Caco-2 (cell line): ENCODE data around the gene USP32. TPM values are rescaled to one million over a fixed set of nuclear protein-coding genes. Genes with fewer than 3 reads are reported as not detected.

Experiments used
- BruUV-seq: library from RNA; stranded (reverse); fragments of 400-500 nt; replicated peaks from 2 replicates; lab custom pipeline; 2021; lab: Mats Ljungman, UMichigan
- CTCF ChIA-PET: fragments of 300-600 bp; sonication (Branson Sonifier 250); formaldehyde crosslinking; loops from one replicate; lab custom pipeline; 2022; ENCODE audit warnings: antibody characterized with exemption; lab: Charles Lee
- POLR2A ChIA-PET: fragments of 300-600 bp; sonication (Branson Sonifier 250); formaldehyde crosslinking; loops from one replicate; lab custom pipeline; 2022; ENCODE audit warnings: antibody characterized with exemption; lab: Charles Lee
- DNase-seq, 2 experiments: peaks; one replicate each; pipeline versions ENCODE4 v3.0.0 to v3.0.0-alpha.2; 2020 to 2022
- H3K27me3 ChIP-seq: replicated peaks from 2 replicates; pipeline ENCODE4 v1.6.0; 2011; ENCODE audit warnings: low read length; ENCODE audit not compliant: control insufficient read depth, insufficient read depth
- H3K36me3 ChIP-seq: 2 replicates; pipeline ENCODE4 v1.5.1; 2011; ENCODE audit warnings: low read length; ENCODE audit not compliant: control insufficient read depth, insufficient read depth
- H3K4me1 ChIP-seq: fragments of 250-450 bp; sonication (Bioruptor Pico); 2 replicates; pipeline ENCODE4 v1.5.1; 2020; ENCODE audit warnings: mild to moderate bottlenecking
- H3K4me3 ChIP-seq: 2 replicates; pipeline ENCODE4 v1.5.1; 2011; ENCODE audit warnings: low read depth, mild to moderate bottlenecking, control low read depth, low read length
- H3K9me3 ChIP-seq: fragments of 250-450 bp; sonication (Bioruptor Pico); 2 replicates; pipeline ENCODE4 v1.5.1; 2020; ENCODE audit warnings: mild to moderate bottlenecking, moderate library complexity
- H3K27ac Mint-ChIP-seq: one replicate; pipeline ENCODE4 v1.8.0; 2022; ENCODE audit warnings: mixed read lengths; ENCODE audit not compliant: unreplicated experiment
- H3K27me3 Mint-ChIP-seq: one replicate; pipeline ENCODE4 v1.8.0; 2022; ENCODE audit warnings: mixed read lengths; ENCODE audit not compliant: insufficient read depth, unreplicated experiment
- H3K36me3 Mint-ChIP-seq: one replicate; pipeline ENCODE4 v1.8.0; 2022; ENCODE audit warnings: mild to moderate bottlenecking, mixed read lengths; ENCODE audit not compliant: insufficient read depth, unreplicated experiment
- H3K4me1 Mint-ChIP-seq: one replicate; pipeline ENCODE4 v1.8.0; 2022; ENCODE audit warnings: low read depth, mixed read lengths; ENCODE audit not compliant: unreplicated experiment
- H3K4me3 Mint-ChIP-seq: one replicate; pipeline ENCODE4 v1.8.0; 2022; ENCODE audit warnings: mild to moderate bottlenecking, moderate library complexity, mixed read lengths; ENCODE audit not compliant: unreplicated experiment
- H3K9me3 Mint-ChIP-seq: one replicate; pipeline ENCODE4 v1.8.0; 2022; ENCODE audit warnings: mixed read lengths; ENCODE audit not compliant: unreplicated experiment
- intact Hi-C: fragments of 100-400 bp; cut with micrococcal nuclease; formaldehyde crosslinking; loops from one replicate; pipeline ENCODE4 v1.10.0; 2022; ENCODE audit not compliant: unreplicated experiment
- total RNA-seq: library from RNA; stranded (reverse); gene quantifications from 2 replicates; pipeline ENCODE4 v1.2.3, GENCODE V29; 2022
- TF ChIP-seq, protein P1 (sequence below), 2 experiments: fragments of 200-600 bp in 1 of 2; IDR thresholded peaks; 1 replicate in 1 of 2; 2 replicates in 1 of 2; pipeline versions ENCODE4 v1.5.1 to v1.8.0; 2011 to 2022; ENCODE audit warnings: antibody characterized with exemption in 1 of 2, control low read depth in 1 of 2, inconsistent platforms in 1 of 2, low read depth in 1 of 2, low read length in 1 of 2, mild to moderate bottlenecking in 1 of 2, moderate library complexity in 1 of 2; ENCODE audit not compliant: insufficient read depth in 1 of 2, severe bottlenecking in 1 of 2, unreplicated experiment in 1 of 2

Gene USP32
- total RNA-seq, 1 experiment from 2014 or later: 53.3 TPM

DNA sequence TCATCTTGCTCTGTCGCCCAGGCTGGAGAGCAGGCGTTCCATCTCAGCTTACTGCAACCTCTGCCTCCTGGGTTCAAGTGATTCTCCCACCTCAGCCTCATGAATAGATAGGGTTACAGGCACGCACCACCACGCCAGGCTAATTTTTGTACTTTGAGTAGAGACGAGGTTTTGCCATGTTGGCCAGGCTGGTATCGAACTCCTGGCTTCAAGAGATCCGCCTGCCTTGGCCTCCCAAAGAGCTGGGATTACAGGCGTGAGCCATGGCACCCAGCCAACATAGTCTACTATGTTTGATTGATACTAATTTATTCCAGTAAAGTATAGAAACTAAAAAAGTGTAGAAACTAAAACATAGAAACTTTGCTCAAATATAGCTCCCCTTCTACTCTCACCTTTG, 147.3 kb downstream of the USP32 start:
- H3K4me3 ChIP-seq: no peak overlapping the region
- no TSS peak for BruUV-seq
- no peak overlapping the region for H3K27ac Mint-ChIP-seq
- no peaks in the 10 kb centered on the region for H3K36me3 ChIP-seq
- no peak for DNase-seq
- TF ChIP-seq, protein P1, sequence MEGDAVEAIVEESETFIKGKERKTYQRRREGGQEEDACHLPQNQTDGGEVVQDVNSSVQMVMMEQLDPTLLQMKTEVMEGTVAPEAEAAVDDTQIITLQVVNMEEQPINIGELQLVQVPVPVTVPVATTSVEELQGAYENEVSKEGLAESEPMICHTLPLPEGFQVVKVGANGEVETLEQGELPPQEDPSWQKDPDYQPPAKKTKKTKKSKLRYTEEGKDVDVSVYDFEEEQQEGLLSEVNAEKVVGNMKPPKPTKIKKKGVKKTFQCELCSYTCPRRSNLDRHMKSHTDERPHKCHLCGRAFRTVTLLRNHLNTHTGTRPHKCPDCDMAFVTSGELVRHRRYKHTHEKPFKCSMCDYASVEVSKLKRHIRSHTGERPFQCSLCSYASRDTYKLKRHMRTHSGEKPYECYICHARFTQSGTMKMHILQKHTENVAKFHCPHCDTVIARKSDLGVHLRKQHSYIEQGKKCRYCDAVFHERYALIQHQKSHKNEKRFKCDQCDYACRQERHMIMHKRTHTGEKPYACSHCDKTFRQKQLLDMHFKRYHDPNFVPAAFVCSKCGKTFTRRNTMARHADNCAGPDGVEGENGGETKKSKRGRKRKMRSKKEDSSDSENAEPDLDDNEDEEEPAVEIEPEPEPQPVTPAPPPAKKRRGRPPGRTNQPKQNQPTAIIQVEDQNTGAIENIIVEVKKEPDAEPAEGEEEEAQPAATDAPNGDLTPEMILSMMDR (IDR thresholded peaks at IDR 0.05; ENCODE audit: insufficient read depth in 1 of 2, low read depth in 1 of 2, low read length in 1 of 2, severe bottlenecking in 1 of 2, unreplicated experiment in 1 of 2): no peak
- H3K4me1 ChIP-seq: no peaks in the 10 kb centered on the region
- POLR2A ChIA-PET: no interaction called here
- peaks cover 3% of the 10 kb centered on the region; the same call in 1 of the 2 replicates for H3K9me3 ChIP-seq
- no peaks in the 10 kb centered on the region for H3K4me1 Mint-ChIP-seq
- H3K4me3 Mint-ChIP-seq: no peak overlapping the region
- CTCF ChIA-PET: no interaction called here
- intact Hi-C loops: no loop called here
- no peaks in the 10 kb centered on the region for H3K27me3 ChIP-seq
- H3K9me3 Mint-ChIP-seq: peaks cover 10% of the 10 kb centered on the region
- H3K27me3 Mint-ChIP-seq: no peaks in the 10 kb centered on the region
- H3K36me3 Mint-ChIP-seq: peaks cover 31% of the 10 kb centered on the region

DNA sequence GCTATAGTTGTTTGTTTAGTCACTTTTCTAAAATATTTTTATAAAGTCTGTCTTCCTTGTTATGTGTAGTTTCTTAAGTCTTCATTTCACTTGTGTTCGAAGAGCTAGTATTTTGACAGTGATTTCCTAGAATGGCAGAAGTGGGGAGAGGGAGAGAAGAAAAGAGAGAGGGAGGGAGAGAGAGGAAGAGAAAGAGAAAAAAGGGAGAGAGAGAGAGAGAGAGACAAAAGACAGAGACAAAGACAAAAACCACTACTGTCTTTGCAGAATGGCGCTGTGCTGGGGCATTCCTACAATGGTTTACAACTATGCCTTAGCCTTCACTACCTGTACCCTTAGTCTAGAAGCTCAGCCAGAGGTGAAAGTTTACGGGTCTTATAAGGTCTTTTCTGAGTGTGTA, 151.6 kb downstream of the USP32 start:
- Histone ChIP-seq H3K9me3 (no peaks in the 10 kb centered on the region), H3K4me3 (no peak overlapping the region), H3K4me1 (no peaks in the 10 kb centered on the region), H3K27me3 (no peaks in the 10 kb centered on the region), H3K36me3 (no peaks in the 10 kb centered on the region)
- Mint-ChIP-seq H3K27me3 (no peaks in the 10 kb centered on the region), H3K36me3 (peaks cover 2% of the 10 kb centered on the region), H3K4me3 (no peak overlapping the region), H3K9me3 (no peaks in the 10 kb centered on the region), H3K27ac (no peak overlapping the region), H3K4me1 (no peaks in the 10 kb centered on the region)
- TF ChIP-seq, protein P1 (IDR thresholded peaks at IDR 0.05; ENCODE audit: insufficient read depth in 1 of 2, low read depth in 1 of 2, low read length in 1 of 2, severe bottlenecking in 1 of 2, unreplicated experiment in 1 of 2): no peak
- no peak for DNase-seq
- CTCF ChIA-PET: no interaction called here
- POLR2A ChIA-PET: interaction anchor here (0.6 kb wide), 1 partner anchor 26 kb away, joined by 6 read pairs; no protein-coding TSS in a partner anchor
- BruUV-seq: no TSS peak
- intact Hi-C loops: no loop called here

DNA sequence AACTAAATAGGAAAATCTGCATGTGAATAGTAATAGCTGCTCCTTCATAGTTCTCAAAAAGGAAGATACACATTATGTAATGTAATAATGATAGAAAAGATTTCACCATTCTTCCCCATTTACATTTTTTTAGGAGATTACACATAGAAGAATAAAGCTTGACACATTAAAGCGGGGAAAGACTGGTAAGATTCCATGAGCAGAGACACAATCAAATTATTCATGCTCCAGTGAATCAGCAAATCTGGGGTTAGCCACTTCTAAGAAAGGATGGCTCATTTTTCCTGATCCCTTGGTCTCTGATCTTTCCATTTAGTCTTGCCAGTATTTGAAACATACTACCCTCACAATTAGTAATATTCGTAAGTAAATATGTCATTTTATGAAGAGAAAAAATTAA, 160.2 kb downstream of the USP32 start:
- no peak overlapping the region for H3K4me3 ChIP-seq
- H3K9me3 ChIP-seq: no peaks in the 10 kb centered on the region
- no peaks in the 10 kb centered on the region for H3K4me1 ChIP-seq
- Mint-ChIP-seq H3K4me3 (no peak overlapping the region), H3K36me3 (peaks cover 11% of the 10 kb centered on the region), H3K27ac (peak overlapping the region; percentile 53), H3K4me1 (no peaks in the 10 kb centered on the region), H3K27me3 (no peaks in the 10 kb centered on the region), H3K9me3 (no peaks in the 10 kb centered on the region)
- ChIA-PET CTCF (interaction anchor here (0.5 to 1.4 kb wide), 13 partner anchors 10 to 368 kb away, joined by 3 to 8 read pairs (median 4); partner anchors contain the start of genes PPM1D and USP32), POLR2A (no interaction called here)
- TF ChIP-seq, protein P1 (IDR thresholded peaks at IDR 0.05; ENCODE audit: insufficient read depth in 1 of 2, low read depth in 1 of 2, low read length in 1 of 2, severe bottlenecking in 1 of 2, unreplicated experiment in 1 of 2): no peak
- no peaks in the 10 kb centered on the region for H3K27me3 ChIP-seq
- no peaks in the 10 kb centered on the region for H3K36me3 ChIP-seq
- intact Hi-C loops: loop anchor here (1.0 to 5.0 kb wide), 2 partner anchors 161 to 205 kb away; partner anchors contain the start of gene USP32
- DNase-seq: no peak
- BruUV-seq: no TSS peak
